PFSK-1 (cell line): Measurements from ENCODE around the gene HOXB7.

Source experiments
- POLR2AphosphoS5 ChIP-seq: IDR thresholded peaks from 2 replicates; pipeline ENCODE4 v1.6.1; 2012; ENCODE audit warnings: low read depth, mild to moderate bottlenecking, control low read depth, low read length, moderate library complexity
- REST ChIP-seq, 2 experiments: IDR thresholded peaks; 2 replicates each; pipeline versions ENCODE4 v1.6.1 to v1.8.0; 2011 to 2012; ENCODE audit warnings: low read depth in 2 of 2, low read length in 2 of 2, control low read depth in 1 of 2, inconsistent platforms in 1 of 2, mild to moderate bottlenecking in 1 of 2, moderate library complexity in 1 of 2; ENCODE audit not compliant: insufficient read depth in 1 of 2

GRCh38 chr17:48577946-48578615 is 32.7 kb downstream of the HOXB7 start, which contains the start of gene HOXB4:
- no peak for TF ChIP-seq POLR2AphosphoS5
- TF ChIP-seq REST (IDR thresholded peaks at IDR 0.05; ENCODE audit: insufficient read depth in 1 of 2, low read depth in 2 of 2, low read length in 2 of 2), result no peak
